Stimulated activated CD4-positive, alpha-beta T cell treated with anti-CD3 and anti-CD28 coated beads, Interleukin-12 subunit alpha, Interleukin-12 subunit beta, amount 100 ng/mL, for 24 hours (primary cell): Measurements from ENCODE around the gene SLC1A2.

Source experiments
- DNase-seq, 2 experiments: peaks; one replicate each; pipeline ENCODE4 v3.0.0-alpha.2; 2020; ENCODE audit warnings: low read depth in 2 of 2

Gene SLC1A2

DNA sequence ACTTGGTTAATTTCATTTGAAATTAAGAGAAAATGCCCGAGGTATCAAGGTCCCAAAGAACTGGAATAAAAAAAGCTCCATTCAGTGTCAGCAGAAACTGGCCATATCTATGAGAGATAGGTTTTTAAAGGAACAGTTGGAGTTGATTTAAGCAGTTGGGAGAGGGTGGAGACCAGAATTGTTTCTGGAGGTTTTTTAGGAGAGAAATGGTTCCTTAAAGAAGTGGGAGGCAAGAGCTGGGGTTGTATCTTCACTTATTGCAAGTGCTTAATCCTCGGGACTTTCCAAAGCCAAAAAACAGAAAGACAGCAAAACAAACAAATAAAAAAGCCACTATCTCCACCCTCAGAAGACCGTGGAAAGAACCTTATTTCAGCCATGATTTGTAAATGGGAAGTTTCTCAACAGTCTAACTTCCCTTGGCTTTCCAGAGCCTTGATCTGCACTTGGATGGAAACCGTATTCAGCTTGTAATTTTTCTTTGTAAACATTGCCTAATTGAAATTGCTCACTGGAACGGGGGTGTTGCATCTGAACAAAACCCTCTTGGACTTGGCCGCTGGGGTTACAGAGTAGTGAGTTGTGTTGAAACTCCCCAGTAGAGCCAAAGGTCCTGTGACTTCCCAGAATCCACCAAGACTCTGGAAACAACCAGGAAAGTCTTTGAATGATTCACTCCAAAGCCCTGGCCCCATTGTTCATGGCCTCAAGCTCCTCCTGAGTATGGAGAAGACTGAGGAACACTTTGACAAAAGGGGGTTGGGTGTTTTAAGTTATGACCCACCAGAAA is 115.6 kb downstream of the SLC1A2 start:
- DNase-seq = no peak

DNA sequence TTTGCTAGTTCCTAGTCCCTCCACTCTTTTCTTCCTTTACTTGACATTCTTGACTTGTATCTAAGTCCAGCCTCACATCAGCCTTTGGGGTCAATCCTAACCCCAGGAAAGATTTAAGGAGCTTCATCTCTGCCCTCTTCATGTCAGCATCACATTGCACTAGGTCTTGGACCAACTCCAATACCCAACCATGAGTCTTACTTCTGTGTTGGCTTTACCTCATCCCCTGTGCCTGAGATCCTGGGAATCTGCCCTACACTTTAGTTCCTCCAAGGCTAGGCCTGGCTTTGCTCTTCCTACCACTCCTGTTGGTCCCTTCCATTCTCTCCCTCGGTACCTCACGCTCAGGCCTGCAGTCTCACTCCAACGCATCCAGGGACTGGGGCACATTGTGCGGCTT is 117.0 kb downstream of the SLC1A2 start:
- DNase-seq = no peak

DNA sequence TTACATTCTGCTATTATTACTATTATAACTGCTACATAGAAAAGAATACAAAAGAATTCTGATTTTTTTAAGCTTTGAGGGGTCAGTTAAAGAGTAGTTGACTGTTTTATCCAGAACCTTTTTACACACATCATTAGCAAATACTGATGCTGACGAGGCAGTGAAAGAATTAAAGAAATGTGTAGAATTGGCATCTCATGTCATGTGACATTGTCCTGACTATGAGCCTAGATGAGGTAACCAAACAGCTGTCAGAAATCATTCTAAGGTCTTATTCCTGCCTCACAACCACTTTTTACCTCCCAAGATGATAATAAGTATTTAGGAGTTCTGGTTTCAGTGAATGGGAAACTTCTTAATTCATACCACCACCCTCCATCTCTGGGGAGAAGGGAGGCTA is 121.0 kb downstream of the SLC1A2 start:
- DNase-seq = no peak

DNA sequence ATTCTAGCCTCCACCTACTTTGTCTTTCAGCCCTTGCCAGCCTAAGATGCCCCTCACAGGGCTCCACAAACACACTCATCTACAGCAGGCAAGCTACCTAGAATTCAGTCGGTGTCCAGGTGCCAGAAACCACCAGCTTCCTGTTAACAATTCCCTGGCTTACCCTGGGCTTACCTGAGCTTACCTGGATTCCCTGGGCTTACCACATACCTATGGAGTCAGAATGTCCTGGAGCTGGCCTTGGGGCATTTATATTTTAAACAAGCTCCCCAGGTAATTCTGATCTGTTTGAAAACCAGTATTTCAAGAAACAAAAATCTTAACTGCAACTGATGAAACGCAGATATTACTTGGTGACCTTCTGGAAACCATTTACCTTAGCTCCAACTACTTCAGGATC is 123.6 kb downstream of the SLC1A2 start:
- no peak for DNase-seq

DNA sequence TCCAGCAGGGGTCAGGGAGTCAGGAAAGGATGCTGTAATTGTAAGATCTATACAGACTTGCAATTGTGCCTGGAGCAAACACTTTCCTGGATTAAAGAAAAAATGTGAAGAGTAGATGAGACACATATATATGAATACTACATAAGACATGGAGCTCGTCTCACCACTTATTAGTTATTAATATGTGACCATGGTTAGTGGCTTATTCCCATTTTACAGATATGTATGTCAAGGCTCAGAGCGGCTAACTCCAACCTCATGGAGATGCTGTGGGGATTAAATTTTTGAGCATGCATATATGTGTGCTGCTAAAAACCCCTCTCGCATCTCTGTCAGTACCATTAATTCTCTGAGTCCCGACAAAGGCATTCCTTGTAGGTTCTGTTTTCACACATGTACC is 125.7 kb downstream of the SLC1A2 start:
- DNase-seq = no peak

DNA sequence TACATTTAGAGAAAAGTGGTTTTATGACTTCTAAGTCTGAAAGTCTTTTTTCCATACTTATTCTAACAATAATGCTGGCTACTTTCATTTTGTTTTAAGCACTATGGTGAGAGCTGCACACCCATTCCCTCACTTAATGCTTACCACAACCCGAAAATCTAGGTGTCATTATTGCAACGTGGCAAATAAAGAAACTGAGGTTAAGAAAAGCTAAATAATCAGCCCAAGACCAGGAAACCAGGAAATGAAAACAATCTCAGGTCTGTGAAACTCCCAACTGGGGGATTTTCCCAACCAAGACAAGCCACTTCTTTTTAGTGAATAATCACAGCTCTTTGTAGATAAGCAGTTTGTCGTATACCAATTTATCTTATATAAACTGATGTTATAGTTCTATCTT is 126.3 kb downstream of the SLC1A2 start:
- no peak for DNase-seq

DNA sequence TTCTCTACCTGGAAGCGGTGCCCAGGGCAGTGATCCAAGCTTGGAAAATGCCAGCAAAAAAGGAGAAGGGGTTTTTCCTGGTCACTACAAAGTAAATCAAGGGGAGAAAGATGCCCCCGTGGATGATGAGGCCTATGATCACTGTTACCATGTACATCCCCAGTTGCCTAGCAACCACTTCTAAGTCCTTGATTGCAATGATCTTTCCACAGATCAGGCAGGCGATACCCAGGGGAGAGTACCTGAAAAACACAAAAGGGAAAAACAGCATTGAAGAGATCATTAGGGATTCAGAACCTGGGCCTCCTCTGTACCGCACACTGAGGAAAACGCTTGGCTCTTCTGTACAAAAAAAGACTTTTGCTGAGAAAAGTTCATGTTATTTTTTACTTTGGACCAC is 127.1 kb downstream of the SLC1A2 start:
- DNase-seq = no peak

DNA sequence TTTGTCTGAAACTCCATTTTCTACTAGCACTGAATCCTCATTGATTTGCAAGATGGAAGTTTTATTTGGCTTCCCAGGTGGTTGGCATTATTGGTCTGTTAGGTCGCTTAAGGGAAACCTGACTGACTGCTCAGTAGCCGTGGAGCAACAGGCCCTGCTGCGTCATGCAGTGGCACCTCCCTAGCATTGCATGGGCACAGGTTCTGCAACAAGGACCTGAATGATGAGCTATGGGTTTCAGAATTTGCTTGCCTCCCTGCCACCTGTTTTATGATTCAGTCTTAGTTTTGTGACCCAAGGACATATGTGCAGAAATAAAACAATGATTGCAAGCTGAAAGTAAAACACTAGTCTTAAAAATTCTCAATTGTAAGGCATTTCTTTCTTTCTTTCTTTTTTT is 128.5 kb downstream of the SLC1A2 start:
- DNase-seq = no peak

DNA sequence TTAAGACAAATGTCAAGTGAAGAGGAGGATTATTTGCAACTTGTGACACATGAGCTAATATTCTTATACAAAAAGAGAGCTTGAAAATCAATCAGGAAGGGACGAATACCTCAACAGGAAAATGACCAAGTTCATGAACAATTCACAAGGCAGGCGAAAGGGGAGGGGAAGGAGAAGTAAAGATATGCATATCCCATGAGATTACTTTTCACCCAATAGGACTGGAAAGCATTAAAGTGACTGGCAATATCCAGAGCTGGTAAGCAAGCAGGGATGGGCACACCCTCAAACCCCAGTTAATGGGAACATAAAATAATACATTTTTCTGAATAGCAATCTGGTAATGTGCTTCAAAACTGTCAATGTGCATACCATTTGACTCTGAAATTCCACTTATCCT is 129.5 kb downstream of the SLC1A2 start:
- DNase-seq = no peak

DNA sequence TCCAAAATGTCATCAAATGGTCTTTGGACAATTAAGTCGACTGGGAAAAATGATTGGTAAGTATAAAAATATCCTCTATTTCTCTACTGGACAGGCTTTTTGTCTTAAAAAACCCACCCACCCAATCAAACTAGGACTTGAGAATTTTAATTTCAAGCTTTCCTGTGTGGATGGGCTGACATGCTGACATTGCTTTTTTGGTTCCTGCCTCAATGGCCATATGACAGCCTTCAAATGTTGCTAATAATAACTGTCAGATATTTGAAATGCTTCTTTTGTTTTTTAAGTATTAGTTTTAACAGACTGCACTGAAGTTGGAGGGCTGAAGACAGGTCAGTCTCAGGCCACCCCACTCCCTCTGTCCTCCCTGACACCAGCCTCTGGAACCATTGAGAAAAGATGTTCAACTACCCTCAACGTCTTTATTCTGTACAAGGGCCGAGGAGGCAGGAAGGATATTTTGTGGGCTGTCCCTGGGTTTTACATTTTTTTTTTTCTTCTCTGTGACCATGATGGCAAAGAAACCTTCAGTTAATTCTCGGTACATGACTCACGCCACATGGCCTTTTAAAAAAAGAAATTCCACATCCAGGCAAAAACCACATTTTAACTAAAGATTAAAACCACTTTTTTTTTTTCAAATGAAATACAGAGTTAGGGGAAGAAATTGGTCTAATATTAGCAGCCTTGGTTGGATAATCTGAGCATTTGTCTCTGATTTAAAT is 130.4 kb downstream of the SLC1A2 start:
- DNase-seq = no peak

DNA sequence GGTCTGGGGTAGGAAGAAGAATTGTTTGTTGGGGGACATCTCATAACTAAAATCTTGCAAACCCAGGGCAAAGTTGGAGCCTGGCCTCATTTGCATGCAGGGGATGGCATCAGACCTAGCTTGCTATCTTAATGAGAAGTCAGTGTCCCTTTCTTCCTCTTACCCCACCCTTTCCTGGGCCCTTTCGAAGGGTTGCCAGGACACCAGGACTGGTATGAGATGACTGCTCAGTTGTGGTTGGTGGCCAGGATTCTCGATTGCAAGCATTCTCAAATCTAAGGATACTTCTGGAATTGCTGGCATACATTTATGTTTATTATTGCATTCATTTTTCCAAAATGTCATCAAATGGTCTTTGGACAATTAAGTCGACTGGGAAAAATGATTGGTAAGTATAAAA is 131.0 kb downstream of the SLC1A2 start:
- DNase-seq = no peak

DNA sequence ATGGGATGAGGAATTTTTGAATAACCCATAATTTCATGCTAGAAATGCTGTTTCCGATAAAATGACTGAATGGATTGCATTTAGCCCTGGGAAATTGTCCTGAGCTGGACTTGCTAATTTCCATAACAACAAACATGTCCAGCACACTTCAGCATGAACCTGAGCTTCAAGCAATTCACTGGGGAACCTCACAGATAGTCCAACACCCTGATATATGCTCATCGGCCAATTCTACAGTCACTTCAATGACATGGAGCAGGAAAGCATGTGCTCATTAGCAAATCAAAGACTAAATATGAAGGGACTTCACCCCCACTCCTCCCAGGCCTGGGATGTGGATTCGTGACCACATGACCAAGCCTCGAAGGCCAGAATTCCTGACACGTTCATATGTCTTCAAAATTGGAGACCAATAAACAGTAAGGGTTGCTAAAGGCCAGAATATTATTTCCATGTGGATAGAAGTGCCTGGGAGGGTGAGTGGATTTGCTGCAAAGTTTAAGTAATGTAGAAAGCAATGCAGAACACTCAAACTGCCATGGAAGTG is 131.9 kb downstream of the SLC1A2 start:
- DNase-seq = no peak

DNA sequence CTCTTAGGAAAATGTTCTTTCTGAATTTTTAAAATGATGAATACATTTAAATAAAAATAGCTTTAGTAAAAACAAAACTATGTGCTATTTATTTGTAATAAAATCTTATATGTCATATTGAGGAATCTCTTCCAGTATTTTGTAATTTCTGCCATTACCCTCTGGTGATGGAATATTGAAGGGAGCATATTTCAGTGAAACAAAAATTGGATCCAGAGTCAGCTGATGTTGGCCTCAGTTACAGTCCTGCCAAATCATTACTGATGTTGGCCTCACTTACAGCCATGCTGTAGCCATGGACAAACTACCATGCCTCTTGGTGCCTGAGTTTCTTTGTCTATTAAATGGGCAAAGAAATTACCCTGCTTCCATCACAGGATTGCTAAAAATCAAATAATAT is 133.2 kb downstream of the SLC1A2 start:
- no peak for DNase-seq

DNA sequence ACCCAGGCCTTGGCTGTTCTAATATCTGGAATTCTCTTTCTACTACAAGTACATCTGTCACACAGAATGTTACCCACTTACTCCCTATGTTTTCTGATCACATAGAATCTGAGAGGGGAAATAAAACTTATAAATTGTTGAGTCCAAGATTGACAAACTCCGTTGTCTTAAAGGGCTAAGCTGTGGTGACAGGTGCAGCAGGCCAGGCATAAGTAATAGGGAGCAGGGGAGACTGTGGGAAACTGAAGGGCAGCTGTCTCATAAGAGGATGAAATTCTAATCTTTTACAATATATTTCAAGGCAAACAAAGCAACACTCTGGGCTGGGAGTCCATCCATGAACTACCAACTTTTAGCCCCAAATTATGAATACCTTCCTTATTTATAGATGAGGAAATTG is 133.9 kb downstream of the SLC1A2 start:
- DNase-seq = no peak

DNA sequence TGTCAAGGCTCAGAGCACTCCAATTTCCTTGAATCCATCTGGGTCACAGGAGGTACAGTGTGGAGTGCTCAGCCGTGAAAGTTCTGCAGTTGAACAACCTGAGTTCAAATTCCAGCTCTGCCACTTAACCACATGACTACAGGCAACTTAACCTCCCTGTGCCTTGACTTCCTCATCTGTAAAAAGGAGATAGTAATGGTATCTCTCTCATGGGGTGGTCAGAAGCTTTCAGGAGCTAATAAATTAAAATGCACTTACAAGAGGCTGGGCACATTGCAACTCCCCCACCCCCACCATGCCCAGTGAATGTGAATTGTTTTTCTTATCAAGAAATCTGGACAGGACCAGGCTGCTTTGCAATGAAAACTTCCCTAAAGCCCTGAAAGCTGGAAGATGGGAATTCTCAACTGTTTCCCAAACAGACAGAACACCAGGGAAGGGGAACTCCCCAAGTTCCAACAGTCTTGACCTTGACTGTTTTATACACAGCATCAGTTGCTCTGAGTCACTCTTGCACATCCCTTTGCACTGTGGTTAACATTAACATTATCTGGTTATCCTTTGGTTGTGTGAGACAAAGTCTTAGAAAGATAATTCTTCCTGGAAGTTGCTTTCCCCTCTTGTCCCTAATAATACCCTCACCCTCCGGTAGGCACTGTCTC is 137.0 kb downstream of the SLC1A2 start:
- DNase-seq = no peak

DNA sequence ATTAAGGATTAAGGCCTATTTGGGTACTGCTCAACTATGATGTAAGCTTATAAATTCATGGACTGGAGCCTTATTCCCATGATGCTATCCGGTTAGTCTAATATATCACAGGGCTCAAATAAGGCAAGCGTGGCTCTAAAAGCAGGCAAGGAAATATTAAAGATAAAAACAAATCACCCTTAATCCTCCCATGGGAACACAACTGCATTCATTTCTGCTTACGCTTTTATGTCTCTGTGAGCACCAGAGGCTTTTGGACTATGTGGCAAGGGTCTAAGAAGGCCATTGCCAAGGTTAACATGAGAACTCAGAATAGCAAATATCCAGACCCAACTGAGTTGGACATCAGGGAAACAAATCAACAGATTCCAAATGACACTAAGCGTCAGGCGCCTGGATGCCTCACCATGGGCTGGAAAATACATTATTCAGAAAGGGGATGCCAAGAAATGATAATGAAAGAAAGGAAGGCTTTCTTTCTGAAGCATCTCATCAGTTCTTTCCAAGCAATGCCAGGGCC is 138.1 kb downstream of the SLC1A2 start:
- no peak for DNase-seq

DNA sequence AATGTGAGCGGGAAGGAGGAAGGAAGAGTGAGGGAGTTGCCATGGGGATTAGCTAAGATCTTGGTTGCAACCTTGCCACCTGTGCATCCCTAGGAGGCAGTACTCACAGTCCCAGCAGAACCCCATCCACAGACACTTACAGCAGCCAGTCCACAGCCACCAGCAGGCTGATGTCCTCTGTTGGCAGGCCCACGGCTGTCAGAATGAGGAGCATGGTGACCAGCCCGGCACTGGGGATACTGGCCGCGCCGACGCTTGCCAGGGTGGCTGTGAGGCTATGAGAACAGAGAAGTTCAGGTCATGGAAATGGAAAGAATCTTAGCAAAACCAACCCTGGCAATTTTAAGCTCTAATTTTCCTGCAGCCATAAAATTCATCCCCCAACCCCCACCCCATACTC is 138.6 kb downstream of the SLC1A2 start:
- DNase-seq = no peak

DNA sequence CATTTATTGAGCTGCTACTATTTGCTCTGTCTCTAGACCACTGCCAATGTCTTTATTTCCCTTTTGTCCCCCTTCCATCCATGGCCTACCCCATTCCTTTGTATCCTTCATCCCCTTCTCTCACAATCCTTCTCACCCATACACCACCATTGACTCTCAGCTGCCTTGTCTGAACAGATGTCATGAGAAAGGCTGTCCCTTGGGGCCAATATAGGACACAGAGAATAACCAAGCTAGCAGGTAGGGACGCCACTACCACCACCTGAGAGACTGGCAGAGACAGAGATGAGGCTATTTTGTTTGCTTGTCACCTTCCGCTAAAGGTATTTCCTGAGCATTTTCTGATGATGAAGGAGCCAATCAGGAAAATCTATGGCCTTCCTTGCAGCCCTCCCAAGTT is 141.5 kb downstream of the SLC1A2 start:
- DNase-seq = no peak

DNA sequence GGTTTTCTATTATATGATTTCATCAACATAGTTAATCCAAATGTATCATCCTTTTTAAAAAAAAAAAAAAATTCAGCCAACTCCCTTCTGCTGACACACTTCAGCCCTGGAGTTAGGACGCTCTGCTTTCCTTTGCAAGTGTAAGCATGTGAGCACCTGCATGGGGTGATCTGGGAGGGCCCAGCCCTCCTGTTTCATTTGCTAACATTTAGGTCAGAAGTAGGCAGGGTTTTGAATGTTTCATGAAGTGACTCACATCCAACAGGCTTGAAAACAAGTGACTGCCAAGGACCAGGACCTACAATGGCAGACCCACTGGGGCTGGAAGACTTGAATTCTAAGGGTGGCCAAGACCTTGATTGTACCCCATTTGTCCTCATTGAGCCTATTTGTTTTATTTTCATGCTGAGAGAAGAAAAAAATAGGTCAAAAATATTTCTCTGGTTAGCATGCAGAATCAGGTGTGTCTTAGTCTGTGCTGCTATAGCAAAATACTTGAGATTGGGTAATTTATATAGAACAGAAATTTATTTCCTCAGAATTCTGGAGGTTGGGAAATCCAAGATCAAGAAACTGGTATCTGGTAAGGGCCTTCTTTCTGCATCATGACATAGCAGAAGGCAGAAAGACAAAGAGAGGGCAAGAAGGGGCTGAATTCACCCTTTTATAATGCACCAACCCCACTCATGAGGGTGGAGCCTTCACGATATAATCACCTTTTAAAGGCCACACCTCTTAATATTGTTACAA is 142.8 kb downstream of the SLC1A2 start:
- DNase-seq = no peak

DNA sequence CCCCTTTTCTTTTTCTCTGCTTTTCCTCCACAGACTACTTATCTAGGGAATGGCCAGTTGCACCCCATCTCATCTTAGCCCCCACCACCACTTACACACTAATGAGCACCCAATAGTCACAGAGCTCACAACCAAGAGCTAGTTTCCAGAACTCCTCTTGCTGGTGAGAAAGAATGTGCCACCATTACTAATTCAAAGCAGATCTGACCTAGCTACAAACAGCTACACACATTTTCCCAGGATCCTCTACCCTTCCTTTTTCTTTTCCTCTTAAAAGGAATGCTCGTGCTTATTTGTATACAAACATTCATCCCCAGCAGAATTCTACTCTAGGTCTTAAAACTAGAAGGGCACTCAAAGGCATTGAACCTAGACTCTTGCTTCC is 143.6 kb downstream of the SLC1A2 start:
- DNase-seq = no peak

DNA sequence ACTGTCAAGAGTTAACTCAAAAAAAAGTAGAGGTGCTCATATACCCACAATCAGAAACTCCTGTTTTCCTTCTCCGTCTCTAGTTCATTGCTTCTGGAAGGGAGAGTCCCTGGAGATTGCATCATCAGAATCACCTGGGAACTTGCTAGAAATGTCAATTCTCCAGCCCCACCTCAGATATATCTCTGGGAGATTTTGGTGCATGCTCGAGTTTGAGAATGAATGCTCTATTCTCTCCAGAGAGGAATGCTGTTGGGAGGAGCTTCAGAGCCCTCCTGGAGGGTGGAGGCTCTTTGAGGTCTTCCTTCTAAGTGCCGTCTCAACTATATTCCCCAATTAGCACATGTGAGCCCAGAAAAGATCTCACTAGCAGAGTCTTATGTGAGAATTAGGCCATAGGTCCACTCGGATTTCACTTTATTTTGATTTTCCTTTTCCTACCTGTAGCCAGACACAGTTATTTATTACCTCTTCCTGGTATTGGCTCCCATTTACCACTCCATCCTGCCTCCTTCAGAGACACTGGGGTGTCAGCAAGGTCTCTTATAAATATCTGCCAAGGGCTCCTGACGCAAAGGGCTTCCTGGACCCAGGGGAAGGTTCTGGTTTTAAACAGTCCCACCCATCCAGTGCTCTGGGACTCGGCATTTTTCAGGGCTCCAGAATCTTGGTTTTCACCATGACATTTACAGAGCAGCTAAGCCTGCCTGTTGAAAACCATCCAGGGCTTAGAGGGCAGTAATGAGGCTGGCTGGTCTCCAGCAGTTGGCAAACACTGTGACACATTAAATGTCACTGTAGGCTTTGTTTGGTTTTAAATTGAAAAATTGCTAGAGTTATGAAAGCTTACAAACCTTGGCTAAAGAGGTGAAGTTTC is 144.2 kb downstream of the SLC1A2 start:
- no peak for DNase-seq
